Neural cell (in vitro differentiated cells): ENCODE data around the gene SUMO1. TPM values are rescaled to one million over a fixed set of nuclear protein-coding genes. Genes with fewer than 3 reads are reported as not detected.
"Not testable (repeated sequence)": the region's sequence is repeated elsewhere in the genome, so short reads cannot be mapped to it uniquely, and the experiment has no call there.

Experiments
- H2AFZ ChIP-seq: fragments of 200-600, 300-800 bp; sonication (generic), shearing (Covaris generic); 2 replicates; pipeline ENCODE4 v1.6.0; 2014; ENCODE audit warnings: low read depth, mild to moderate bottlenecking, antibody characterized with exemption, low read length, moderate library complexity
- H3F3A ChIP-seq: fragments of 200-600 bp; shearing (Covaris generic); 2 replicates; pipeline ENCODE4 v1.6.1; 2016; ENCODE audit warnings: mild to moderate bottlenecking, moderate library complexity, mixed read lengths, antibody characterized with exemption, low read length; ENCODE audit not compliant: insufficient read depth, poor library complexity, severe bottlenecking
- H3K27ac ChIP-seq: fragments of 200-600, 300-800 bp; sonication (generic), shearing (Covaris generic); 2 replicates; pipeline ENCODE4 v1.5.1; 2014; ENCODE audit warnings: mild to moderate bottlenecking, low read length, moderate library complexity
- H3K27me3 ChIP-seq: fragments of 300-800, 200-600 bp; sonication (generic), shearing (Covaris generic); 2 replicates; pipeline ENCODE4 v1.6.0; 2014; ENCODE audit warnings: mild to moderate bottlenecking, low read depth, low read length, moderate library complexity; ENCODE audit not compliant: insufficient read depth
- H3K36me3 ChIP-seq: fragments of 300-800, 200-600 bp; sonication (generic), shearing (Covaris generic); 2 replicates; pipeline ENCODE4 v1.5.1; 2014; ENCODE audit warnings: mild to moderate bottlenecking, antibody characterized with exemption, low read length, moderate library complexity; ENCODE audit not compliant: insufficient read depth
- H3K4me2 ChIP-seq: fragments of 300-800, 200-600 bp; sonication (generic), shearing (Covaris generic); 2 replicates; pipeline ENCODE4 v1.6.0; 2014; ENCODE audit warnings: mild to moderate bottlenecking, low read length
- H3K4me3 ChIP-seq: fragments of 300-800, 200-600 bp; sonication (generic), shearing (Covaris generic); 2 replicates; pipeline ENCODE4 v1.5.1; 2014; ENCODE audit warnings: mild to moderate bottlenecking, low read length, moderate library complexity
- H3K79me2 ChIP-seq: fragments of 200-600 bp; shearing (Covaris generic); replicated peaks from 2 replicates; pipeline ENCODE4 v1.6.0; 2014; ENCODE audit warnings: mild to moderate bottlenecking, low read length, moderate library complexity; ENCODE audit not compliant: insufficient read depth
- H3K9ac ChIP-seq: fragments of 300-800, 200-600 bp; sonication (generic), shearing (Covaris generic); 2 replicates; pipeline ENCODE4 v1.6.1; 2016; ENCODE audit warnings: mild to moderate bottlenecking, low read length, mixed read lengths
- H3K9me2 ChIP-seq: fragments of 200-600 bp; shearing (Covaris generic); 2 replicates; pipeline ENCODE4 v1.6.1; 2016; ENCODE audit warnings: mild to moderate bottlenecking, low read length, mixed read lengths; ENCODE audit not compliant: insufficient read depth
- H3K9me3 ChIP-seq: fragments of 200-600, 300-800 bp; sonication (generic), shearing (Covaris generic); 2 replicates; pipeline ENCODE4 v1.6.1; 2016; ENCODE audit warnings: mild to moderate bottlenecking, mixed run types, low read length, moderate library complexity, mixed read lengths
- H4K20me1 ChIP-seq: fragments of 200-600 bp; shearing (Covaris generic); 2 replicates; pipeline ENCODE4 v1.6.1; 2016; ENCODE audit warnings: mild to moderate bottlenecking, mixed run types; ENCODE audit not compliant: insufficient read depth
- EP300 ChIP-seq: fragments of 450-650 bp; conservative IDR thresholded peaks from 2 replicates; pipeline ENCODE4 v1.6.1; 2014; ENCODE audit warnings: antibody characterized with exemption, mild to moderate bottlenecking, moderate library complexity; ENCODE audit not compliant: poor library complexity, severe bottlenecking
- EZH2 ChIP-seq: fragments of 200-600, 300-800 bp; shearing (Covaris generic), sonication (generic); IDR thresholded peaks from 2 replicates; pipeline ENCODE4 v1.6.1; 2014; ENCODE audit warnings: antibody characterized with exemption, low read length, borderline replicate concordance, mild to moderate bottlenecking; ENCODE audit not compliant: insufficient read depth, poor library complexity, severe bottlenecking
- MXI1 ChIP-seq: fragments of 450-650 bp; conservative IDR thresholded peaks from 2 replicates; pipeline ENCODE4 v1.6.1; 2014; ENCODE audit warnings: antibody characterized with exemption, mild to moderate bottlenecking; ENCODE audit not compliant: poor library complexity, severe bottlenecking
- POLR2AphosphoS5 ChIP-seq: IDR thresholded peaks from 2 replicates; pipeline ENCODE4 v1.6.1; 2012
- RAD21 ChIP-seq: fragments of 450-650 bp; conservative IDR thresholded peaks from 2 replicates; pipeline ENCODE4 v1.6.1; 2014; ENCODE audit warnings: antibody characterized with exemption, mild to moderate bottlenecking, moderate library complexity
- SMC3 ChIP-seq: fragments of 450-650 bp; conservative IDR thresholded peaks from 2 replicates; pipeline ENCODE4 v1.6.1; 2014; ENCODE audit warnings: antibody characterized with exemption, mild to moderate bottlenecking, moderate library complexity; ENCODE audit not compliant: poor library complexity
- TAF1 ChIP-seq: IDR thresholded peaks from 2 replicates; pipeline ENCODE4 v1.6.1; 2012; ENCODE audit warnings: low read depth
- polyA plus RNA-seq: library from polyadenylated mRNA; depleted of rRNA; stranded (reverse); fragments of >200 nt; gene quantifications from 2 replicates; pipeline ENCODE4 v1.2.3, GENCODE V29; 2014
- TF ChIP-seq, protein P1 (sequence below): IDR thresholded peaks from 2 replicates; pipeline ENCODE4 v1.6.1; 2012; ENCODE audit warnings: borderline replicate concordance
- TF ChIP-seq, protein P2 (sequence below): fragments of 450-650 bp; IDR thresholded peaks from 2 replicates; pipeline ENCODE4 v1.5.1; 2014; ENCODE audit warnings: antibody characterized with exemption, mild to moderate bottlenecking, moderate library complexity; ENCODE audit not compliant: poor library complexity, severe bottlenecking

Gene SUMO1
- polyA plus RNA-seq, 1 donor from 2014 or later: 365 TPM

DNA sequence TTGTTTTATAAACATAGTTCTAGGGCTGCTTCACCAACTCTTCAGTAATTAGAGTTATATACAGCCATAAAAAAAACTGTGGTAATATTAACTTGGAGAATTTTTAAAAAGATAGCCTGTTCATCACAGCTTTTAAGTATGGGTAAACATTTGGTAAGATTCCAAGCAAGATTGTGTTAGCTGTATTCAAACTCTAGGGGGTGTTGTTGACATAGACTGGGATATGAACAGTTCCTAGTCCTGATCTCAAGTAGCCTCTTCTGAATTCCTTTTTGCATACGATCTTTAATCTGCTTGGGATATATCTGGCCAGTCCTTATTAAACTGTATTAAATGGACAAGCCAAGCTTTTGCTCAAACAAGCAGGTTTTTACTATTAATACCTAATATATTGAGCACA is 40.5 kb upstream of the SUMO1 start:
- H3K79me2 ChIP-seq: peaks cover 6% of the 10 kb centered on the region
- no peaks in the 10 kb centered on the region for H4K20me1 ChIP-seq
- no peaks in the 10 kb centered on the region for H3K9me3 ChIP-seq
- no peak overlapping the region for H3K4me2 ChIP-seq
- H3K4me3 ChIP-seq: no peak overlapping the region
- no peak overlapping the region for H2AFZ ChIP-seq
- H3K27me3 ChIP-seq: no peaks in the 10 kb centered on the region
- no peak overlapping the region for H3K9ac ChIP-seq
- H3F3A ChIP-seq: no peaks in the 10 kb centered on the region
- TF ChIP-seq EP300: no peak
- no peak for TF ChIP-seq EZH2
- peak; percentile 67 for TF ChIP-seq RAD21
- TF ChIP-seq MXI1: no peak
- TF ChIP-seq, protein P1, sequence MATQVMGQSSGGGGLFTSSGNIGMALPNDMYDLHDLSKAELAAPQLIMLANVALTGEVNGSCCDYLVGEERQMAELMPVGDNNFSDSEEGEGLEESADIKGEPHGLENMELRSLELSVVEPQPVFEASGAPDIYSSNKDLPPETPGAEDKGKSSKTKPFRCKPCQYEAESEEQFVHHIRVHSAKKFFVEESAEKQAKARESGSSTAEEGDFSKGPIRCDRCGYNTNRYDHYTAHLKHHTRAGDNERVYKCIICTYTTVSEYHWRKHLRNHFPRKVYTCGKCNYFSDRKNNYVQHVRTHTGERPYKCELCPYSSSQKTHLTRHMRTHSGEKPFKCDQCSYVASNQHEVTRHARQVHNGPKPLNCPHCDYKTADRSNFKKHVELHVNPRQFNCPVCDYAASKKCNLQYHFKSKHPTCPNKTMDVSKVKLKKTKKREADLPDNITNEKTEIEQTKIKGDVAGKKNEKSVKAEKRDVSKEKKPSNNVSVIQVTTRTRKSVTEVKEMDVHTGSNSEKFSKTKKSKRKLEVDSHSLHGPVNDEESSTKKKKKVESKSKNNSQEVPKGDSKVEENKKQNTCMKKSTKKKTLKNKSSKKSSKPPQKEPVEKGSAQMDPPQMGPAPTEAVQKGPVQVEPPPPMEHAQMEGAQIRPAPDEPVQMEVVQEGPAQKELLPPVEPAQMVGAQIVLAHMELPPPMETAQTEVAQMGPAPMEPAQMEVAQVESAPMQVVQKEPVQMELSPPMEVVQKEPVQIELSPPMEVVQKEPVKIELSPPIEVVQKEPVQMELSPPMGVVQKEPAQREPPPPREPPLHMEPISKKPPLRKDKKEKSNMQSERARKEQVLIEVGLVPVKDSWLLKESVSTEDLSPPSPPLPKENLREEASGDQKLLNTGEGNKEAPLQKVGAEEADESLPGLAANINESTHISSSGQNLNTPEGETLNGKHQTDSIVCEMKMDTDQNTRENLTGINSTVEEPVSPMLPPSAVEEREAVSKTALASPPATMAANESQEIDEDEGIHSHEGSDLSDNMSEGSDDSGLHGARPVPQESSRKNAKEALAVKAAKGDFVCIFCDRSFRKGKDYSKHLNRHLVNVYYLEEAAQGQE: no peak
- TF ChIP-seq SMC3: peak; percentile 62
- no peak for TF ChIP-seq POLR2AphosphoS5
- TF ChIP-seq, protein P2, sequence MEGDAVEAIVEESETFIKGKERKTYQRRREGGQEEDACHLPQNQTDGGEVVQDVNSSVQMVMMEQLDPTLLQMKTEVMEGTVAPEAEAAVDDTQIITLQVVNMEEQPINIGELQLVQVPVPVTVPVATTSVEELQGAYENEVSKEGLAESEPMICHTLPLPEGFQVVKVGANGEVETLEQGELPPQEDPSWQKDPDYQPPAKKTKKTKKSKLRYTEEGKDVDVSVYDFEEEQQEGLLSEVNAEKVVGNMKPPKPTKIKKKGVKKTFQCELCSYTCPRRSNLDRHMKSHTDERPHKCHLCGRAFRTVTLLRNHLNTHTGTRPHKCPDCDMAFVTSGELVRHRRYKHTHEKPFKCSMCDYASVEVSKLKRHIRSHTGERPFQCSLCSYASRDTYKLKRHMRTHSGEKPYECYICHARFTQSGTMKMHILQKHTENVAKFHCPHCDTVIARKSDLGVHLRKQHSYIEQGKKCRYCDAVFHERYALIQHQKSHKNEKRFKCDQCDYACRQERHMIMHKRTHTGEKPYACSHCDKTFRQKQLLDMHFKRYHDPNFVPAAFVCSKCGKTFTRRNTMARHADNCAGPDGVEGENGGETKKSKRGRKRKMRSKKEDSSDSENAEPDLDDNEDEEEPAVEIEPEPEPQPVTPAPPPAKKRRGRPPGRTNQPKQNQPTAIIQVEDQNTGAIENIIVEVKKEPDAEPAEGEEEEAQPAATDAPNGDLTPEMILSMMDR: peak; percentile 66
- TF ChIP-seq TAF1: no peak
- no peaks in the 10 kb centered on the region for H3K36me3 ChIP-seq
- no peak overlapping the region for H3K27ac ChIP-seq
- no peaks in the 10 kb centered on the region for H3K9me2 ChIP-seq

DNA sequence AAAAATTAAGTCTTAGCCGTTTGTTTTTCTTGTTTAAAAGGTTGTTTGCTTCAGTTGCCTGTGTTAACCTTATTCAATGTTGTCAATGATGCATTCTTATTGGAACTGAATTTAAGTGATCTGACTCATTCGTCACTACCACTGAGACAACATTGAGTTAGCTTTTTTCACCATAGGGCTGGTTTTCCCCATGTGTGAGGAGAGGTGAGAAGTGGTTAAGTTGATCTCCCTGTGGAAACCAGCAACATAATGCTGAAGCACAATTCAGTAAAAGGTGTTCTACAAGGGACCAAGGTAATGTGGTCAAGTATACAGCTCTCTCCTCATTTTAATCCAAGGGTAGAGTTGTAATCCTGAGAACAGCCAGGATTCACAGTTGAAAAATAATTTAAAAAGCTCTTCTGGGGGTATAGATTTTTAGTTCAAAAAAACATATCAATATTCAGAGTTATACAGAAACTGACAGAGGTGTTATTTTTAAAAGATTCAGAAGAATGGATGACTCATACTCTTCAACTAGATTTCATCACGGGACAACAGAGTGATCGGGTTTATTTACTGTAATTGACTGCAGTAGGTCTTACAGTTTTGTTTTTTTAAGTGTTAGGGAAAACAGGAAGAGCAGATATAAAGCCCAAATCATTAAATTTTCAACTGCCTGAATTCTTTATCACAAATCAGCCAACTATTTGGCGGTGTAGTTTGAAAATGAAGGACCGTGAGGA is 39.8 kb upstream of the SUMO1 start:
- TF ChIP-seq, protein P2: no peak
- no peak for TF ChIP-seq EP300
- TF ChIP-seq SMC3: no peak
- TF ChIP-seq EZH2: no peak
- H3F3A ChIP-seq: no peaks in the 10 kb centered on the region
- H3K9me3 ChIP-seq: no peaks in the 10 kb centered on the region
- no peak overlapping the region for H3K4me3 ChIP-seq
- no peak overlapping the region for H2AFZ ChIP-seq
- no peaks in the 10 kb centered on the region for H4K20me1 ChIP-seq
- no peaks in the 10 kb centered on the region for H3K36me3 ChIP-seq
- no peaks in the 10 kb centered on the region for H3K27me3 ChIP-seq
- H3K27ac ChIP-seq: no peak overlapping the region
- H3K79me2 ChIP-seq: peaks cover 13% of the 10 kb centered on the region
- H3K4me2 ChIP-seq: no peak overlapping the region
- no peaks in the 10 kb centered on the region for H3K9me2 ChIP-seq
- H3K9ac ChIP-seq: no peak overlapping the region

DNA sequence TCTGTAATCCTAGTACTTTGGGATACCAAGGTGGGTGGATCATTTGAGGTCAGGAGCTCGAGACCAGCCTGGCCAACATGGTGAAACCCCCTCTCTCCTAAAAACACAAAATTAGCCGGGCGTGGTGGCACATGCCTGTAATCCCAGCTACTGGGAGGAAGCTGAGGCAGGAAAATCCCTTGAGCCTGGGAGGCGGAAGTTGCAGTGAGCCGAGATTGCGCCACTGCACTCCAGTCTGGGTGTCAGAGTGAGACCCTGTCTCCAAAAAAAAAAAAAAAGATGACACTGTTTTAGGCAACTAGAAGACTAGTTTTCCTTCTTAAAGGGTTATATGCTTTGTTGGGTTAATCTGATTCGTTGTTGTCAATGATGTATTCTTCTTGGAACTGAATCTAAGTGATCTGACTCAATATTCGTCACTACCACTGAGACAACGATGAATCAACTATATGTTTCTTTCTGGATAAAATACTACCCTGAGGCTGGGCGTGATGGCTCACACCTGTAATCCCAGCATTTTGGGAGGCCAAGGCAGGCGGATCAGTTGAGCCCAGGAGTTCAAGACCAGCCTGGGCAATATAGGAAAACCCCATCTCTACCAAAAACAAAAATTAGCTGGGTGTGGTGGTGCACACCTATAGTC is 37.8 kb upstream of the SUMO1 start:
- H3K79me2 ChIP-seq: peaks cover 33% of the 10 kb centered on the region
- H3K4me3 ChIP-seq, H3K36me3 ChIP-seq, H3K9me3 ChIP-seq, H3K27ac ChIP-seq, H3K9ac ChIP-seq, H4K20me1 ChIP-seq, H2AFZ ChIP-seq, H3K27me3 ChIP-seq, H3F3A ChIP-seq, H3K9me2 ChIP-seq, H3K4me2 ChIP-seq: not testable (repeated sequence)
